KMS-11 (cell line): Measurements from ENCODE around the gene SEC14L3.

Source experiments
- H2AFZ ChIP-seq: fragments of 200-600 bp; sonication (generic); 2 replicates; pipeline ENCODE4 v1.6.1; 2016; ENCODE audit warnings: antibody characterized with exemption, mixed run types, low read depth
- H3K27ac ChIP-seq: fragments of 200-600 bp; sonication (generic); 2 replicates; pipeline ENCODE4 v1.6.1; 2016; ENCODE audit warnings: mild to moderate bottlenecking, mixed run types
- H3K27me3 ChIP-seq: fragments of 200-600 bp; sonication (generic); 2 replicates; pipeline ENCODE4 v1.6.1; 2017; ENCODE audit warnings: mild to moderate bottlenecking, low read depth, mixed run types, moderate library complexity; ENCODE audit not compliant: insufficient read depth
- H3K36me3 ChIP-seq: fragments of 200-600 bp; sonication (generic); 2 replicates; pipeline ENCODE4 v1.6.1; 2017; ENCODE audit warnings: mild to moderate bottlenecking, mixed run types; ENCODE audit not compliant: insufficient read depth
- H3K4me1 ChIP-seq: fragments of 200-600 bp; sonication (generic); 2 replicates; pipeline ENCODE4 v1.6.1; 2016; ENCODE audit warnings: mild to moderate bottlenecking, low read depth, mixed run types; ENCODE audit not compliant: poor library complexity, severe bottlenecking
- H3K4me2 ChIP-seq: fragments of 200-600 bp; sonication (generic); 2 replicates; pipeline ENCODE4 v1.7.0; 2016; ENCODE audit warnings: mild to moderate bottlenecking, mixed run types
- H3K4me3 ChIP-seq: fragments of 200-600 bp; sonication (generic); IDR thresholded peaks from 2 replicates; pipeline ENCODE4 v1.6.1; 2017; ENCODE audit warnings: low read depth, low read length, mixed read lengths; ENCODE audit not compliant: insufficient read depth
- H3K79me2 ChIP-seq: fragments of 200-600 bp; sonication (generic); 2 replicates; pipeline ENCODE4 v1.6.1; 2016; ENCODE audit warnings: low read depth, mixed run types; ENCODE audit not compliant: insufficient read depth
- H3K9ac ChIP-seq: fragments of 200-600 bp; sonication (generic); 2 replicates; pipeline ENCODE4 v1.6.1; 2016; ENCODE audit warnings: mild to moderate bottlenecking, mixed run types
- H4K20me1 ChIP-seq: fragments of 200-600 bp; sonication (generic); 2 replicates; pipeline ENCODE4 v1.6.1; 2016; ENCODE audit warnings: mild to moderate bottlenecking, mixed run types; ENCODE audit not compliant: insufficient read depth
- TF ChIP-seq, protein P1 (sequence below): fragments of 200-600 bp; sonication (generic); conservative IDR thresholded peaks from 2 replicates; pipeline ENCODE4 v1.6.1; 2017; ENCODE audit warnings: low read depth, mild to moderate bottlenecking, antibody characterized with exemption, low read length, moderate library complexity, mixed read lengths

The SEC14L3 gene

GRCh38 chr22:30460147-30460546, 11.7 kb downstream of the SEC14L3 start:
- H2AFZ ChIP-seq = no peak overlapping the region
- H4K20me1 ChIP-seq = no peaks in the 10 kb centered on the region
- no peak overlapping the region for H3K4me2 ChIP-seq
- no peak overlapping the region for H3K9ac ChIP-seq
- peaks cover 14% of the 10 kb centered on the region for H3K4me1 ChIP-seq
- H3K79me2 ChIP-seq = no peaks in the 10 kb centered on the region
- TF ChIP-seq, protein P1, sequence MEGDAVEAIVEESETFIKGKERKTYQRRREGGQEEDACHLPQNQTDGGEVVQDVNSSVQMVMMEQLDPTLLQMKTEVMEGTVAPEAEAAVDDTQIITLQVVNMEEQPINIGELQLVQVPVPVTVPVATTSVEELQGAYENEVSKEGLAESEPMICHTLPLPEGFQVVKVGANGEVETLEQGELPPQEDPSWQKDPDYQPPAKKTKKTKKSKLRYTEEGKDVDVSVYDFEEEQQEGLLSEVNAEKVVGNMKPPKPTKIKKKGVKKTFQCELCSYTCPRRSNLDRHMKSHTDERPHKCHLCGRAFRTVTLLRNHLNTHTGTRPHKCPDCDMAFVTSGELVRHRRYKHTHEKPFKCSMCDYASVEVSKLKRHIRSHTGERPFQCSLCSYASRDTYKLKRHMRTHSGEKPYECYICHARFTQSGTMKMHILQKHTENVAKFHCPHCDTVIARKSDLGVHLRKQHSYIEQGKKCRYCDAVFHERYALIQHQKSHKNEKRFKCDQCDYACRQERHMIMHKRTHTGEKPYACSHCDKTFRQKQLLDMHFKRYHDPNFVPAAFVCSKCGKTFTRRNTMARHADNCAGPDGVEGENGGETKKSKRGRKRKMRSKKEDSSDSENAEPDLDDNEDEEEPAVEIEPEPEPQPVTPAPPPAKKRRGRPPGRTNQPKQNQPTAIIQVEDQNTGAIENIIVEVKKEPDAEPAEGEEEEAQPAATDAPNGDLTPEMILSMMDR = no peak
- no peak overlapping the region for H3K27ac ChIP-seq
- H3K4me3 ChIP-seq = no peak overlapping the region
- no peaks in the 10 kb centered on the region for H3K36me3 ChIP-seq
- H3K27me3 ChIP-seq = peaks cover 5% of the 10 kb centered on the region; the same call in 1 of the 2 replicates

DNA sequence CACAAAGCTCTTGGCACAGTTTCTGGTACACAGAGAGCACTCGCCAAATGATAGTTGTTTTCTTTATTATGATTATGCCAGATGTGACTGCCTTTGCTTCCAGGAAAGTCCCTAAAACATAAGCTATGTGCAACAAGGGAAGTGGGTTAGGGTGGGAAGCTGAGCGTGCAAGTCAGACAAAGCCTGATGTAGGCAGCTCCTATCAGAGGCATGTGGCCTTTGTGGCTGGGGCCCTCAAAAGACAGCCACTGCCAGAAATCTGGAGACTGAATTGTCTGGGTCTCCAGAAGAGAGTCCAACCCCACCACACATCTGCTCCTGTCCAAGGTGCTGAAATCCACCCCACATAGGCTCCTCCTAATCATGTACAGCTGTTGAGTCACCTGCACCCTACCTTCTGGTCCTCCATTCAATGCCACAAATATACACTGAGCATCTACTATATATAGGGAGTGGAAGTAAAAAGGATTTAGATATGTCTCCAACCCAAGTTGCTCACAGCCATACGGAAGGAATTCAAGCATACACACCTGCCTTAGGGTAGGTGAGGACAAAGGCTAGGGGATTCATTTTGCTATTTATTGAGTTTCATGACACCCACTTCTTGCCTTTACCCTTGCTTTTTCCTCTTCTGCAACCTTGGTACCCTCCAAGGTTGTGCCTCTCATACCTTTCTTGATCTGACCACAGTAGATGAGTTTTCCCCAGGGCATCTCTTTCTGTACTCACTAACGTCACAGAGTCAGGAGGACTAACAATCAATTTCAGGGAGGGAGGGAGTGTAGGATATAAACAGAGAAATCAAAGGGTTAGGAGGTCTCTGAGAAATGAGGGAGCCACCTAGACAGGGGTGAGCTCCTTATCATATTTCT, 12.4 kb downstream of the SEC14L3 start:
- Histone ChIP-seq H3K27ac (no peak overlapping the region), H3K9ac (no peak overlapping the region), H3K4me2 (peak overlapping the region; percentile 26; the same call in 1 of the 2 replicates), H3K27me3 (peaks cover 3% of the 10 kb centered on the region; the same call in 1 of the 2 replicates), H3K4me3 (no peak overlapping the region), H3K4me1 (peaks cover 14% of the 10 kb centered on the region), H3K36me3 (no peaks in the 10 kb centered on the region), H2AFZ (no peak overlapping the region), H4K20me1 (no peaks in the 10 kb centered on the region), H3K79me2 (no peaks in the 10 kb centered on the region)
- TF ChIP-seq, protein P1 = no peak

DNA sequence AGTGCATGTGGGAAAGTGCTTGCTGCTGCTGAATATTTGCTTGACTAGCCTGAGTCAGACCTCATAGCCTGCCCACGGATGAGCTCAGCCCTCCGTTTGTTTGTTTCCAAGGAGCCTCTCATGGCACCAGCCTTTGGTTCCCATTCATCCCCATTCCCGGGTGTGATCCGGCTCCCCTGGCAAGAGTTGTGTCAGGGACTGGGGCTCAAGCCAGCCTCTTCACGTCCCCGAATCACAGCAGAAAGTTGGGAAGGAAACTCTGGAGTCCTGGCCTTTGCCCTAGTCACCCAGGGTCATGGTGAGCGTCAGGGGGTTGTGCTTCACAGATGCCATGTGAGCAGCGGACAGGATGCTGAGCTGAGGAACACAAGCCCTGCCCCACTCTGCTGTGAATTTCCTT, 13.8 kb downstream of the SEC14L3 start:
- Histone ChIP-seq H3K4me2 (no peak overlapping the region), H3K36me3 (no peaks in the 10 kb centered on the region), H3K9ac (no peak overlapping the region), H4K20me1 (no peaks in the 10 kb centered on the region), H3K27me3 (peaks cover 10% of the 10 kb centered on the region; the same call in 1 of the 2 replicates), H2AFZ (no peak overlapping the region), H3K79me2 (no peaks in the 10 kb centered on the region), H3K4me1 (peaks cover 14% of the 10 kb centered on the region), H3K4me3 (no peak overlapping the region), H3K27ac (no peak overlapping the region)
- TF ChIP-seq, protein P1 = no peak

- Histone ChIP-seq H3K4me2 (no peak overlapping the region), H3K4me1 (peaks cover 17% of the 10 kb centered on the region), H3K79me2 (no peaks in the 10 kb centered on the region), H3K27ac (no peak overlapping the region), H3K36me3 (no peaks in the 10 kb centered on the region), H3K27me3 (peaks cover 16% of the 10 kb centered on the region; the same call in 1 of the 2 replicates), H3K4me3 (no peak overlapping the region), H4K20me1 (no peaks in the 10 kb centered on the region), H3K9ac (no peak overlapping the region), H2AFZ (no peak overlapping the region)
- TF ChIP-seq, protein P1 = no peak
Measured at GRCh38 chr22:30455075-30455840, 16.6 kb downstream of the SEC14L3 start.
